Ovary (tissue), 9 donors: Measurements from ENCODE around the gene NCK2. TPM values are rescaled to one million over a fixed set of nuclear protein-coding genes. Genes with fewer than 3 reads are reported as not detected.

Experiments
- DNase-seq, 5 donors: peaks; one replicate each; pipeline ENCODE4 v3.0.0-alpha.2; 2019 to 2020
- H3K27ac ChIP-seq, 2 donors: fragments of 200-600 bp; one replicate each; pipeline versions ENCODE4 v1.5.1 to v1.8.0; 2019 to 2022
- H3K27me3 ChIP-seq: fragments of 200-600 bp; one replicate; pipeline ENCODE4 v1.8.0; 2022
- H3K36me3 ChIP-seq: fragments of 200-600 bp; sonication (generic); one replicate; pipeline ENCODE4 v1.5.1; 2019
- H3K4me1 ChIP-seq: one replicate; pipeline ENCODE4 v1.8.1; 2013; ENCODE audit warnings: mild to moderate bottlenecking, moderate library complexity; ENCODE audit not compliant: insufficient read depth
- H3K4me3 ChIP-seq: fragments of 200-600 bp; sonication (generic); one replicate; pipeline ENCODE4 v1.5.1; 2017
- H3K9me3 ChIP-seq, 2 donors: fragments of 200-600 bp in 1 of 2; sonication (generic) in 1 of 2; one replicate each; pipeline versions ENCODE4 v1.5.1 to v1.8.1; 2013 to 2019; ENCODE audit warnings: mild to moderate bottlenecking in 1 of 2, moderate library complexity in 1 of 2
- EP300 ChIP-seq: sonication (generic); formaldehyde crosslinking; IDR thresholded peaks from one replicate; pipeline ENCODE4 v1.6.1; 2017; ENCODE audit warnings: antibody characterized with exemption
- POLR2A ChIP-seq: fragments of 450-650 bp; IDR thresholded peaks from one replicate; pipeline ENCODE4 v1.6.1; 2017; ENCODE audit warnings: antibody characterized with exemption, mild to moderate bottlenecking, moderate library complexity
- WGBS, 3 donors: extraction: QIAGEN DNeasy Blood & Tissue Kit in 1 of 3; methylation state at CpG; one replicate each; pipeline versions ENCODE4 v1.1.5 to v1.1.7; 2013 to 2017; 5-methylcytosine and 5-hydroxymethylcytosine counted together
- intact Hi-C, 4 donors: fragments of 100-400 bp; cut with DNase I; formaldehyde crosslinking; loops; one replicate each; pipeline versions ENCODE4 v1.11.0 to v1.15.1; 2022 to 2023
- polyA plus RNA-seq, 2 donors: library from polyadenylated mRNA; stranded (reverse); fragments of 200-250 nt in 1 of 2; fragments of 350-450 nt in 1 of 2; fragmentation: Illumina TruSeq in 1 of 2; extraction: RNeasy Lipid Tissue Mini Kit (QIAGEN cat#74804) in 1 of 2; gene quantifications; one replicate each; pipeline ENCODE4 v1.2.3, GENCODE V29; 2013 to 2014
- total RNA-seq, 7 donors: library from RNA; depleted of rRNA in 2 of 7; stranded (reverse); fragments of >200 nt in 2 of 7; fragmentation: NEBNext Ultra II Directional in 3 of 7; extraction: Animal tissue kit (Norgen Biotek cat#: 25700) in 3 of 7; gene quantifications; one replicate each; pipeline versions ENCODE4 v1.1.0 to v1.2.4, GENCODE V29; 2016 to 2023
- TF ChIP-seq, protein P1 (sequence below), 3 donors: fragments of 450-650 bp in 2 of 3; fragments of 200-600 bp in 1 of 3; IDR thresholded peaks; one replicate each; pipeline versions ENCODE4 v1.5.1 to v1.8.0; 2016 to 2022; ENCODE audit warnings: antibody characterized with exemption in 3 of 3, mild to moderate bottlenecking in 1 of 3
- donor health status: DM: no; HTN: no; CAD: no; lungs with moderate emphysema.
- donor health status: DM: no; HTN: no; CAD: no.
- donor health status: Bipolar disorder and iron deficiency.
- donor health status: DM: yes; HTN: yes; CAD: no.
- donor health status: DM: no; HTN: no; CAD: no.
- donor health status: DM: yes; HTN: yes; CAD: no.

The NCK2 gene
- total and polyA plus RNA-seq, 9 donors, result 16.7 to 42.9 (median 31.2) TPM

- TF ChIP-seq, protein P1, sequence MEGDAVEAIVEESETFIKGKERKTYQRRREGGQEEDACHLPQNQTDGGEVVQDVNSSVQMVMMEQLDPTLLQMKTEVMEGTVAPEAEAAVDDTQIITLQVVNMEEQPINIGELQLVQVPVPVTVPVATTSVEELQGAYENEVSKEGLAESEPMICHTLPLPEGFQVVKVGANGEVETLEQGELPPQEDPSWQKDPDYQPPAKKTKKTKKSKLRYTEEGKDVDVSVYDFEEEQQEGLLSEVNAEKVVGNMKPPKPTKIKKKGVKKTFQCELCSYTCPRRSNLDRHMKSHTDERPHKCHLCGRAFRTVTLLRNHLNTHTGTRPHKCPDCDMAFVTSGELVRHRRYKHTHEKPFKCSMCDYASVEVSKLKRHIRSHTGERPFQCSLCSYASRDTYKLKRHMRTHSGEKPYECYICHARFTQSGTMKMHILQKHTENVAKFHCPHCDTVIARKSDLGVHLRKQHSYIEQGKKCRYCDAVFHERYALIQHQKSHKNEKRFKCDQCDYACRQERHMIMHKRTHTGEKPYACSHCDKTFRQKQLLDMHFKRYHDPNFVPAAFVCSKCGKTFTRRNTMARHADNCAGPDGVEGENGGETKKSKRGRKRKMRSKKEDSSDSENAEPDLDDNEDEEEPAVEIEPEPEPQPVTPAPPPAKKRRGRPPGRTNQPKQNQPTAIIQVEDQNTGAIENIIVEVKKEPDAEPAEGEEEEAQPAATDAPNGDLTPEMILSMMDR (IDR thresholded peaks at IDR 0.05), result no peak
- no peaks in the 10 kb centered on the region for H3K9me3 ChIP-seq
- no peaks in the 10 kb centered on the region for H3K27me3 ChIP-seq
- intact Hi-C loops, result no loop called here
- H3K4me1 ChIP-seq, result peaks cover 13% of the 10 kb centered on the region
- no peak for DNase-seq
- H3K36me3 ChIP-seq, result no peaks in the 10 kb centered on the region
- WGBS, 3 donors, result 43 to 68% (median 59%) methylated on average over 2 of the region's 2 CpGs
- H3K27ac ChIP-seq, result no peak overlapping the region
- no peak overlapping the region for H3K4me3 ChIP-seq
These were observed 53.9 kb downstream of the NCK2 start for GRCh38 chr2:105798595-105798994.

DNA sequence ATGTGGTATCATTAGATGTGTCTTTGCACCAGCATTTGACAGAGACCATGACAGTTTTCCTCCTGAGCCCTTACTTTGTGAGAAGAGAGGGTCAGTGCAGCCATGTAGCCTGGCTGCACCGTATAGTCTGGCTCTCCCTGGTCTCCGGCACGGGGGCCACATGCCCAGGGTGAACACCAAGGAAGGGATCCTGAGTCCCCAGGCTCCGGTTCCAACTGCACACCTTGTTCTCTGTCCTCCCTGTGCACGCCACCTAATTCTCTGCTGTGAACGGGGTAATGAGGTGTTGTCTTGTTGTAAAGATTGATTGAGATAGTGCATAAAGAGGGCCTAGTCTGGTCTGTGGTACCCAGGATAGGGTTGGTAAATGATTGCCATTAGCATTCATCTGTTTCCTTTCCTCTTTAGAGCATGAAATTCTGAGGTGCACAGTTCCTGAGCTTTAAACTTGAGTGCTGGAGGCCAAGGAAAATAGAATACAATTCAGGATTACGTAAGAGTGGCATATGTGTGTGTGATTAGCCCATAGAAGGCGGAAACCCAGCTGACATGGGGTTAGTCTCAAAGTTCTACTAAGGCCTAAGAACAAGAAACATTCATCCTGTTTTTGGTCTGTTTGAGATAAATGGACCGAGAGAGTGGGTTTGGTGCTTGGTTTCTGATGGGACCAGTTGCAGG lies 55.5 kb downstream of the NCK2 start:
- peaks cover 17% of the 10 kb centered on the region for H3K4me1 ChIP-seq

GRCh38 chr2:105800953-105801635 lies 56.4 kb downstream of the NCK2 start:
- DNase-seq, result no peak
- no peaks in the 10 kb centered on the region for H3K9me3 ChIP-seq
- no peaks in the 10 kb centered on the region for H3K36me3 ChIP-seq
- TF ChIP-seq POLR2A, result no peak
- TF ChIP-seq EP300, result no peak
- TF ChIP-seq, protein P1 (IDR thresholded peaks at IDR 0.05), result no peak
- no peak overlapping the region for H3K27ac ChIP-seq
- H3K4me1 ChIP-seq, result peaks cover 15% of the 10 kb centered on the region
- no peaks in the 10 kb centered on the region for H3K27me3 ChIP-seq
- H3K4me3 ChIP-seq, result no peak overlapping the region
- 78 to 84% (median 82%) methylated on average over 13 of the region's 13 CpGs for WGBS, 3 donors
- intact Hi-C loops, result no loop called here

More for the DNA sequence above, 55.5 kb downstream of the NCK2 start:
- 88 to 96% (median 93%) methylated on average over 9 of the region's 9 CpGs for WGBS, 3 donors
- H3K27ac ChIP-seq, result no peak overlapping the region
- intact Hi-C loops, result no loop called here
- H3K36me3 ChIP-seq, result no peaks in the 10 kb centered on the region
- no peaks in the 10 kb centered on the region for H3K27me3 ChIP-seq
- DNase-seq, result no peak
- TF ChIP-seq, protein P1 (IDR thresholded peaks at IDR 0.05), result no peak
- TF ChIP-seq EP300 (no peak), POLR2A (no peak)
- H3K9me3 ChIP-seq, result no peaks in the 10 kb centered on the region
- no peak overlapping the region for H3K4me3 ChIP-seq

- no peaks in the 10 kb centered on the region for H3K27me3 ChIP-seq
These were observed 57.2 kb downstream of the NCK2 start for GRCh38 chr2:105801961-105802360.

More at GRCh38 chr2:105801961-105802360, 57.2 kb downstream of the NCK2 start:
- Histone ChIP-seq H3K4me3 (no peak overlapping the region), H3K9me3 (no peaks in the 10 kb centered on the region), H3K4me1 (peaks cover 14% of the 10 kb centered on the region), H3K36me3 (no peaks in the 10 kb centered on the region), H3K27ac (no peak overlapping the region)
- no peak for DNase-seq
- WGBS, 3 donors, result 89 to 95% (median 94%) methylated on average over 4 of the region's 4 CpGs
- no peak for TF ChIP-seq EP300
- no peak for TF ChIP-seq POLR2A
- TF ChIP-seq, protein P1 (IDR thresholded peaks at IDR 0.05), result no peak
- intact Hi-C loops, result no loop called here
